ENCODE results near the gene DEPDC5. TPM values are rescaled to one million over a fixed set of nuclear protein-coding genes. Genes with fewer than 3 reads are reported as not detected.

DEPDC5 gene
- total and polyA plus RNA-seq, 2 donors (not counting 1 experiment from before 2014, with no cell fraction given): 35.5 to 124 TPM

DNA sequence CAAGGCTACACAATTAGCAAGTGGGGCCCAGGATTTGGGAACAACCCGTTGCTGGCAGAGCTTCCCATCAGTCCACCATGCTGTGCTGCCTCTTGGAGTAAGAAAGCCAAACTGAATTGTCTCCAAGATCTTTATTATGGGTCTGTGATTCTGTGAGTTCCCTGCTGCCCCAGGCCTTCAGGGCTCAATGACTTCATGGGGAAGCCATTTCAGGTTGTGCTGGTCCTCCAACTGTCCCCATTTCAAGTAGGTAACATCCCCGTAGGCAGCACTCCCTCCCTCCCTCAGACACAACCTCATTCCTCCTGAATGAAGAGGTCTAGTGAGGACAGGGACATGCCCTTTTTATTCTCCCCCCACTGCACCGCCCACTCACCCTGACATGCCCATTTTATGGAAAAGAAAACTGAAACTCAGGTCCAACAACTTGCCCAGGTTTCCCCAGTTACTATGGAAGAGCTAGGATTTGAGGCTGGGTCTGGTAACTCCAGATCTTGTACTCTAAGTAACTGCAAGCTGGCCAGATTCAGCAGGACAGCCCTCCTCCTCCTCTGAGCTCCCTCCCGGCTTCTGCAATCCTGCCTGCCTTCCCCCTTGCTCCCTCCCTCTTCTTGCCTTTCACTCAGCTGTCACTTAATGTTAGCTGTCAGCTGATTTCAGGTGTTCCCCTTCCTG lies 182.3 kb downstream of the DEPDC5 start:
- H3K27ac Mint-ChIP-seq: no peak overlapping the region
- TF ChIP-seq, protein P1, sequence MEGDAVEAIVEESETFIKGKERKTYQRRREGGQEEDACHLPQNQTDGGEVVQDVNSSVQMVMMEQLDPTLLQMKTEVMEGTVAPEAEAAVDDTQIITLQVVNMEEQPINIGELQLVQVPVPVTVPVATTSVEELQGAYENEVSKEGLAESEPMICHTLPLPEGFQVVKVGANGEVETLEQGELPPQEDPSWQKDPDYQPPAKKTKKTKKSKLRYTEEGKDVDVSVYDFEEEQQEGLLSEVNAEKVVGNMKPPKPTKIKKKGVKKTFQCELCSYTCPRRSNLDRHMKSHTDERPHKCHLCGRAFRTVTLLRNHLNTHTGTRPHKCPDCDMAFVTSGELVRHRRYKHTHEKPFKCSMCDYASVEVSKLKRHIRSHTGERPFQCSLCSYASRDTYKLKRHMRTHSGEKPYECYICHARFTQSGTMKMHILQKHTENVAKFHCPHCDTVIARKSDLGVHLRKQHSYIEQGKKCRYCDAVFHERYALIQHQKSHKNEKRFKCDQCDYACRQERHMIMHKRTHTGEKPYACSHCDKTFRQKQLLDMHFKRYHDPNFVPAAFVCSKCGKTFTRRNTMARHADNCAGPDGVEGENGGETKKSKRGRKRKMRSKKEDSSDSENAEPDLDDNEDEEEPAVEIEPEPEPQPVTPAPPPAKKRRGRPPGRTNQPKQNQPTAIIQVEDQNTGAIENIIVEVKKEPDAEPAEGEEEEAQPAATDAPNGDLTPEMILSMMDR (IDR thresholded peaks at IDR 0.05): no peak
- TF ChIP-seq EZH2 (IDR thresholded peaks at IDR 0.05; ENCODE audit: borderline replicate concordance, insufficient read depth, low read depth, low read length, poor library complexity, severe bottlenecking): no peak
- no peaks in the 10 kb centered on the region for H3K9me3 Mint-ChIP-seq (ENCODE audit: insufficient read depth)
- no peaks in the 10 kb centered on the region for H3K4me1 Mint-ChIP-seq
- Histone ChIP-seq H3K4me1 (ENCODE audit: control insufficient read depth in 2 of 2, insufficient read depth in 2 of 2, low read length in 2 of 2) (no peaks in the 10 kb centered on the region), H3K27ac (ENCODE audit: low read length in 2 of 2) (no peak overlapping the region), H2AFZ (ENCODE audit: insufficient read depth, low read depth, low read length, poor library complexity, severe bottlenecking) (no peak overlapping the region), H3K9me3 (ENCODE audit: control extremely low read depth in 1 of 3, control insufficient read depth in 2 of 3, insufficient read depth in 1 of 3, low read length in 2 of 3) (no peaks in the 10 kb centered on the region), H3K9ac (ENCODE audit: low read length) (no peak overlapping the region), H4K20me1 (ENCODE audit: control insufficient read depth, insufficient read depth, low read length, poor library complexity, severe bottlenecking) (no peaks in the 10 kb centered on the region), H3K4me2 (replicated peaks; ENCODE audit: low read depth, low read length, poor library complexity, severe bottlenecking) (no peak overlapping the region), H3K4me3 (ENCODE audit: control extremely low read depth in 1 of 5, extremely low read depth in 1 of 5, insufficient read depth in 1 of 5, low read depth in 2 of 5, low read length in 4 of 5) (no peak overlapping the region), H3K27me3 (replicated peaks in 1 of 4; ENCODE audit: control extremely low read depth in 1 of 4, control insufficient read depth in 3 of 4, insufficient read depth in 4 of 4, low read length in 3 of 4) (peaks cover 0 to 4% (median 0%) of the 10 kb centered on the region in 4 experiments), H3K79me2 (ENCODE audit: control insufficient read depth, insufficient read depth, low read length) (no peaks in the 10 kb centered on the region), H3K36me3 (replicated peaks in 1 of 2; ENCODE audit: control extremely low read depth in 1 of 2, control insufficient read depth in 1 of 2, extremely low read depth in 1 of 2, insufficient read depth in 2 of 2, low read length in 1 of 2) (no peaks in the 10 kb centered on the region)
- no peak for DNase-seq
- H3K4me3 Mint-ChIP-seq: no peak overlapping the region
- H3K27me3 Mint-ChIP-seq: peaks cover 5% of the 10 kb centered on the region
- WGBS (ENCODE audit: insufficient coverage): 95% methylated on average over 2 of the region's 4 CpGs
- intact Hi-C loops (cut with micrococcal nuclease): no loop called here
- ChIA-PET CTCF (interaction anchor here (0.6 to 1.3 kb wide), 3 partner anchors 10 to 90 kb away, joined by 3 read pairs; no protein-coding TSS in a partner anchor), POLR2A (interaction anchor here (0.7 kb wide), 1 partner anchor 320 kb away, joined by 3 read pairs; no protein-coding TSS in a partner anchor)
- no peak for ATAC-seq (ENCODE audit: low read depth)

- Histone ChIP-seq H3K79me2 (ENCODE audit: control insufficient read depth, insufficient read depth, low read length) (no peaks in the 10 kb centered on the region), H3K4me1 (ENCODE audit: control insufficient read depth in 2 of 2, insufficient read depth in 2 of 2, low read length in 2 of 2) (no peaks in the 10 kb centered on the region), H3K27ac (ENCODE audit: low read length in 2 of 2) (no peak overlapping the region), H3K36me3 (replicated peaks in 1 of 2; ENCODE audit: control extremely low read depth in 1 of 2, control insufficient read depth in 1 of 2, extremely low read depth in 1 of 2, insufficient read depth in 2 of 2, low read length in 1 of 2) (no peaks in the 10 kb centered on the region), H3K9me3 (ENCODE audit: control extremely low read depth in 1 of 3, control insufficient read depth in 2 of 3, insufficient read depth in 1 of 3, low read length in 2 of 3) (no peaks in the 10 kb centered on the region), H3K4me3 (ENCODE audit: control extremely low read depth in 1 of 5, extremely low read depth in 1 of 5, insufficient read depth in 1 of 5, low read depth in 2 of 5, low read length in 4 of 5) (no peak overlapping the region), H3K9ac (ENCODE audit: low read length) (no peak overlapping the region), H4K20me1 (ENCODE audit: control insufficient read depth, insufficient read depth, low read length, poor library complexity, severe bottlenecking) (no peaks in the 10 kb centered on the region), H2AFZ (ENCODE audit: insufficient read depth, low read depth, low read length, poor library complexity, severe bottlenecking) (no peak overlapping the region), H3K4me2 (replicated peaks; ENCODE audit: low read depth, low read length, poor library complexity, severe bottlenecking) (no peak overlapping the region), H3K27me3 (replicated peaks in 1 of 4; ENCODE audit: control extremely low read depth in 1 of 4, control insufficient read depth in 3 of 4, insufficient read depth in 4 of 4, low read length in 3 of 4) (no peaks in the 10 kb centered on the region)
- Mint-ChIP-seq H3K27me3 (no peaks in the 10 kb centered on the region), H3K4me3 (no peak overlapping the region), H3K9me3 (ENCODE audit: insufficient read depth) (no peaks in the 10 kb centered on the region), H3K27ac (no peak overlapping the region), H3K4me1 (no peaks in the 10 kb centered on the region)
- WGBS (ENCODE audit: insufficient coverage): 84% methylated on average over 3 of the region's 3 CpGs
- intact Hi-C loops (cut with micrococcal nuclease): no loop called here
- CTCF ChIA-PET: interaction anchor here (1.3 to 1.6 kb wide), 2 partner anchors 10 to 11 kb away, joined by 3 read pairs; no protein-coding TSS in a partner anchor
- POLR2A ChIA-PET: no interaction called here
- no peak for DNase-seq
- no peak for TF ChIP-seq EZH2 (IDR thresholded peaks at IDR 0.05; ENCODE audit: borderline replicate concordance, insufficient read depth, low read depth, low read length, poor library complexity, severe bottlenecking)
- TF ChIP-seq, protein P1 (IDR thresholded peaks at IDR 0.05): no peak
- no peak for ATAC-seq (ENCODE audit: low read depth)
Measured at GRCh38 chr22:31937341-31937740, 183.5 kb downstream of the DEPDC5 start.

All from B cell (primary cell).